GM18909 (cell line): ENCODE results near the gene PSMD3.

Experiments used
- ATAC-seq: cut with Tn5 transposase; IDR thresholded peaks from one replicate; pipeline ENCODE4 v1.9.1; 2021; ENCODE audit warnings: mild to moderate bottlenecking; ENCODE audit not compliant: unreplicated experiment, poor library complexity

The PSMD3 gene

GRCh38 chr17:40038882-40039513 is 58.4 kb downstream of the PSMD3 start:
- no peak for ATAC-seq

- ATAC-seq = no peak
Measured at GRCh38 chr17:40041196-40041595, 60.6 kb downstream of the PSMD3 start.
